ENCODE data around the gene STX3. TPM values are rescaled to one million over a fixed set of nuclear protein-coding genes. Genes with fewer than 3 reads are reported as not detected.

STX3 gene
- total RNA-seq, 1 experiment from 2014 or later: 20.4 TPM

- no peaks in the 10 kb centered on the region for H3K9me2 ChIP-seq (ENCODE audit: insufficient read depth)
- no peak overlapping the region for H3K9ac ChIP-seq (ENCODE audit: low read length)
- H3K4me1 ChIP-seq (ENCODE audit: control insufficient read depth in 1 of 2, insufficient read depth in 2 of 2, low read length in 2 of 2): peaks cover 0 to 5% of the 10 kb centered on the region in 2 experiments; a peak in 1 of 4 replicates
- peaks cover 81% of the 10 kb centered on the region for H3K79me2 ChIP-seq (ENCODE audit: insufficient read depth, low read length)
- no peaks in the 10 kb centered on the region for H3K27me3 ChIP-seq (ENCODE audit: insufficient read depth, low read length)
- H3K9me3 ChIP-seq (ENCODE audit: control insufficient read depth in 1 of 2, insufficient read depth in 1 of 2, low read depth in 1 of 2, low read length in 2 of 2): no peaks in the 10 kb centered on the region
- no peak overlapping the region for H3K4me2 ChIP-seq (ENCODE audit: low read length)
- intact Hi-C loops (cut with micrococcal nuclease): no loop called here
- no peaks in the 10 kb centered on the region for H4K20me1 ChIP-seq (ENCODE audit: insufficient read depth)
- H3K4me3 ChIP-seq (replicated peaks in 1 of 2; ENCODE audit: low read depth in 1 of 2, low read length in 2 of 2): no peak overlapping the region
- DNase-seq (ENCODE audit: low read depth, low spot score) (no peak), ATAC-seq (no peak)
- TF ChIP-seq, protein P1, sequence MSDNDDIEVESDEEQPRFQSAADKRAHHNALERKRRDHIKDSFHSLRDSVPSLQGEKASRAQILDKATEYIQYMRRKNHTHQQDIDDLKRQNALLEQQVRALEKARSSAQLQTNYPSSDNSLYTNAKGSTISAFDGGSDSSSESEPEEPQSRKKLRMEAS (IDR thresholded peaks at IDR 0.05): no peak
- TF ChIP-seq EGR1 (IDR thresholded peaks at IDR 0.05; ENCODE audit: low read depth) (no peak), POLR2AphosphoS5 (IDR thresholded peaks at IDR 0.05; ENCODE audit: low read depth, low read length) (no peak), ZFX (IDR thresholded peaks at IDR 0.05) (no peak), EZH2phosphoT487 (IDR thresholded peaks at IDR 0.05; ENCODE audit: borderline replicate concordance) (no peak), CBX3 (IDR thresholded peaks at IDR 0.05; ENCODE audit: low read depth) (no peak), TCF7L2 (IDR thresholded peaks at IDR 0.05; ENCODE audit: borderline replicate concordance, extremely low read depth, insufficient read depth, insufficient read length) (no peak)
- CTCF ChIA-PET: interaction anchor here (1.2 kb wide), 1 partner anchor 13 kb away, joined by 6 read pairs; the partner anchor contains the start of gene STX3
- no TSS peak for BruUV-seq (replicated peaks)
- POLR2A ChIA-PET: interaction anchor here (2.1 kb wide), 1 partner anchor 12 kb away, joined by 6 read pairs; the partner anchor contains the start of gene STX3
- RAD21 ChIA-PET (ENCODE audit: low non-redundant PET in 1 of 2, low total read pairs in 2 of 2, uncharacterized antibody in 2 of 2, unreplicated experiment in 2 of 2): no interaction called here
- H3K27ac ChIP-seq (ENCODE audit: low read depth, low read length): no peak overlapping the region
- H3K36me3 ChIP-seq (ENCODE audit: control insufficient read depth in 1 of 2, insufficient read depth in 2 of 2, low read length in 2 of 2): no peaks in the 10 kb centered on the region
- no peak overlapping the region for H2AFZ ChIP-seq (ENCODE audit: low read depth, low read length, poor library complexity, severe bottlenecking)
Measured at GRCh38 chr11:59766542-59767224, 11.5 kb downstream of the STX3 start.

DNA sequence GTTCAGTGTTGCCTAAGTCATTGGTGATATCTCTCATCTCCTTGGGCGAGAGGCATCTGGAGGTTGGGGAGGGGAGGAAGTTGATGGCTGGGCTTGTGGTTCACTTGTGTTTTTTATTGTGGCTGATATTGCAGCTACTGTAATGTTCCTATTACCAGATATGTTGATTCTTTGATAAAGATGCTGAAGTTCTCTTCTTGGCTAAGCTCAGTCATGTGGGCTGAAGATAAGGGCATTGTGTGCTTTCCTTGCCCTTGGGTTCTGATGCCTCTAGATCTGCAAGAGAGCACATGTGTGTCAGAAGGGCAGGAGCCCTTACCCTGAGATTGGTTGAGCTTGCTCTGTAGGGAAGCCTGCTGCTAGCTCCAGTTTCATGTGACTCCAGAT is 12.0 kb downstream of the STX3 start:
- intact Hi-C loops (cut with micrococcal nuclease): no loop called here
- no peak overlapping the region for H3K4me3 ChIP-seq (replicated peaks in 1 of 2; ENCODE audit: low read depth in 1 of 2, low read length in 2 of 2)
- no peak overlapping the region for H2AFZ ChIP-seq (ENCODE audit: low read depth, low read length, poor library complexity, severe bottlenecking)
- TF ChIP-seq EZH2 (IDR thresholded peaks at IDR 0.05): no peak
- H3K27ac ChIP-seq (ENCODE audit: low read depth, low read length): no peak overlapping the region
- ChIA-PET RAD21 (ENCODE audit: low non-redundant PET in 1 of 2, low total read pairs in 2 of 2, uncharacterized antibody in 2 of 2, unreplicated experiment in 2 of 2) (no interaction called here), CTCF (interaction anchor here (1.2 kb wide), 1 partner anchor 13 kb away, joined by 6 read pairs; the partner anchor contains the start of gene STX3), POLR2A (interaction anchor here (2.1 kb wide), 1 partner anchor 13 kb away, joined by 6 read pairs; the partner anchor contains the start of gene STX3)
- peaks cover 80% of the 10 kb centered on the region for H3K79me2 ChIP-seq (ENCODE audit: insufficient read depth, low read length)
- H3K27me3 ChIP-seq (ENCODE audit: insufficient read depth, low read length): no peaks in the 10 kb centered on the region
- no peak overlapping the region for H3K4me2 ChIP-seq (ENCODE audit: low read length)
- no peaks in the 10 kb centered on the region for H3K36me3 ChIP-seq (ENCODE audit: control insufficient read depth in 1 of 2, insufficient read depth in 2 of 2, low read length in 2 of 2)
- no peaks in the 10 kb centered on the region for H3K9me2 ChIP-seq (ENCODE audit: insufficient read depth)
- no TSS peak for BruUV-seq (replicated peaks)
- peaks cover 0 to 5% of the 10 kb centered on the region in 2 experiments; a peak in 1 of 4 replicates for H3K4me1 ChIP-seq (ENCODE audit: control insufficient read depth in 1 of 2, insufficient read depth in 2 of 2, low read length in 2 of 2)
- DNase-seq (ENCODE audit: low read depth, low spot score) (no peak), ATAC-seq (no peak)
- H3K9me3 ChIP-seq (ENCODE audit: control insufficient read depth in 1 of 2, insufficient read depth in 1 of 2, low read depth in 1 of 2, low read length in 2 of 2): no peaks in the 10 kb centered on the region
- no peaks in the 10 kb centered on the region for H4K20me1 ChIP-seq (ENCODE audit: insufficient read depth)
- H3K9ac ChIP-seq (ENCODE audit: low read length): no peak overlapping the region
